H1 (cell line): ENCODE results near the gene ARRB1.

Experiments
- CBX8 ChIP-seq: fragments of 300-800, 300-1000 bp; sonication (generic); IDR thresholded peaks from 2 replicates; pipeline ENCODE4 v1.7.1; 2016; ENCODE audit warnings: low read depth, low read length, borderline replicate concordance
- CHD2 ChIP-seq: IDR thresholded peaks from 2 replicates; pipeline ENCODE4 v1.6.1; 2012; ENCODE audit warnings: low read length, improper control_type of control experiment
- CREB1 ChIP-seq: IDR thresholded peaks from 2 replicates; pipeline ENCODE4 v1.6.1; 2012; ENCODE audit warnings: inconsistent platforms
- CTCF ChIP-seq, 3 experiments: IDR thresholded peaks; 1 replicate in 2 of 3; 2 replicates in 1 of 3; pipeline versions ENCODE4 v1.5.1 to v1.6.1; 2011; ENCODE audit warnings: low read length in 3 of 3, mild to moderate bottlenecking in 3 of 3, inconsistent platforms in 2 of 3, low read depth in 1 of 3, moderate library complexity in 1 of 3; ENCODE audit not compliant: insufficient read depth in 1 of 3; ENCODE audit errors: control extremely low read depth in 1 of 3
- EZH2 ChIP-seq: fragments of 200-600 bp; sonication (generic); IDR thresholded peaks from 2 replicates; pipeline ENCODE4 v1.7.1; 2012; ENCODE audit warnings: low read depth, mild to moderate bottlenecking, moderate library complexity, low read length, inconsistent platforms; ENCODE audit not compliant: severe bottlenecking
- KDM5A ChIP-seq: fragments of 200-600 bp; IDR thresholded peaks from 2 replicates; pipeline ENCODE4 v1.7.1; 2012; ENCODE audit warnings: mild to moderate bottlenecking, low read length, inconsistent platforms, mixed read lengths
- NRF1 ChIP-seq: IDR thresholded peaks from 2 replicates; pipeline ENCODE4 v1.6.1; 2011; ENCODE audit warnings: mild to moderate bottlenecking, low read depth, low read length, improper control_type of control experiment
- POLR2A ChIP-seq, 2 experiments: IDR thresholded peaks; 1 replicate in 1 of 2; 2 replicates in 1 of 2; pipeline ENCODE4 v1.6.1; 2011; ENCODE audit warnings: low read depth in 2 of 2, low read length in 2 of 2, mild to moderate bottlenecking in 2 of 2; ENCODE audit errors: control extremely low read depth in 1 of 2
- POLR2AphosphoS5 ChIP-seq: IDR thresholded peaks from 2 replicates; pipeline ENCODE4 v1.6.1; 2011; ENCODE audit warnings: low read depth, low read length
- RAD21 ChIP-seq, 2 experiments: IDR thresholded peaks in 1 of 2; conservative IDR thresholded peaks in 1 of 2; 2 replicates each; pipeline ENCODE4 v1.6.1; 2011; ENCODE audit warnings: low read depth in 2 of 2, low read length in 2 of 2, improper control_type of control experiment in 1 of 2, inconsistent platforms in 1 of 2, mild to moderate bottlenecking in 1 of 2, moderate library complexity in 1 of 2
- RNF2 ChIP-seq: fragments of 200-900, 300-1000 bp; sonication (generic); IDR thresholded peaks from 2 replicates; pipeline ENCODE4 v1.7.1; 2016; ENCODE audit warnings: borderline replicate concordance, low read depth, mild to moderate bottlenecking, antibody characterized with exemption, low read length; ENCODE audit not compliant: poor library complexity, severe bottlenecking; ENCODE audit errors: missing control alignments
- SAP30 ChIP-seq: fragments of 300-600 bp; sonication (generic); IDR thresholded peaks from 2 replicates; pipeline ENCODE4 v1.7.1; 2012; ENCODE audit warnings: low read length, moderate library complexity, mild to moderate bottlenecking, inconsistent platforms; ENCODE audit not compliant: insufficient read depth, insufficient replicate concordance
- TBP ChIP-seq: IDR thresholded peaks from 2 replicates; pipeline ENCODE4 v1.6.1; 2011; ENCODE audit warnings: low read depth, low read length, improper control_type of control experiment
- TEAD4 ChIP-seq: IDR thresholded peaks from 2 replicates; pipeline ENCODE4 v1.6.1; 2012; ENCODE audit warnings: low read depth, low read length, inconsistent platforms, mixed read lengths

DNA sequence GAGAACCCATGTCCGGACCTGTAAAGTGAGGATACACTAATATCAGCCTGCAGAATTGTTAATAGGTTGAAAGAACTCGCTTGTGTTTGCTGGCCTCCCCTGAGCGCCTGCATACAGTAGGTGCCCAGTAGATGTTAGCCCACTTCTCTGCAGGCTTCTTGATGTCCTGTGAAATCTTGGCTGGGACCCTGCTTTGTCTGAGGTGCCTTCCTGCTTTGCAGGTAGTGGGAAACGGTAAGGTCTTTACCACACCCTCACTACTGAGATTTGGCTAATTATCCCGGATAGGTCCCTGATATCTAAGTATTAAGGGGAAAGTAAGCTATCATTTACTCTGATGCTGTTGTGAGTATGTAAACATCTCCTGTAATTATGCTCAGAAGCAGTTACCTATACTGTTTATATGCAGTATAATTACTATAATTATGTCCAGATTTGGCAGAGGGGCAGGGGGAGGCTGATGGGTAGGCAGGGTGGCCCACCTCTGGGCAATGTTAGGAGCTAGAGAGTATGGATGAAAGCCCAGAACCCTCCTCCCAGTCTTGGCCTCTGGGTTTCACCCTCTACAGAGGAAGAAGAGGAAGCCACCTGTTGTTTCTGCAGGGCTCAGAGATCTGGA lies 1.2 kb upstream of the ARRB1 start:
- TF ChIP-seq POLR2A (IDR thresholded peaks at IDR 0.05; ENCODE audit: control extremely low read depth in 1 of 2, low read depth in 2 of 2, low read length in 2 of 2) (no peak), TBP (no peak), CTCF (IDR thresholded peaks at IDR 0.05; ENCODE audit: control extremely low read depth in 1 of 3, insufficient read depth in 1 of 3, low read depth in 1 of 3, low read length in 3 of 3) (no peak), CREB1 (no peak), CBX8 (no peak), RNF2 (no peak), TEAD4 (no peak), EZH2 (no peak), CHD2 (no peak), RAD21 (IDR thresholded peaks at IDR 0.05 in 1 of 2, conservative IDR thresholded peaks at IDR 0.05 in 1 of 2; ENCODE audit: low read depth in 2 of 2, low read length in 2 of 2) (no peak), POLR2AphosphoS5 (no peak), KDM5A (no peak), NRF1 (no peak), SAP30 (no peak)
